A549 (cell line): ENCODE measurements around the gene SORBS1.

Source experiments
- CTCF ChIP-seq: fragments of >200 bp; sonication (Bioruptor Twin); formaldehyde crosslinking; IDR thresholded peaks from 3 replicates; pipeline ENCODE4 v1.5.1; 2016
- EP300 ChIP-seq, 2 experiments: fragments of >200 bp; sonication (Bioruptor Twin); formaldehyde crosslinking; IDR thresholded peaks; 2 replicates in 1 of 2; 3 replicates in 1 of 2; pipeline ENCODE4 v1.6.1; 2016 to 2017
- HMGXB4 ChIP-seq: fragments of 250-450 bp; sonication (Bioruptor Pico); IDR thresholded peaks from 2 replicates; pipeline ENCODE4 v1.5.0; 2021; ENCODE audit warnings: mild to moderate bottlenecking, moderate library complexity, borderline replicate concordance
- JUNB ChIP-seq: fragments of >200 bp; sonication (Bioruptor Twin); formaldehyde crosslinking; IDR thresholded peaks from 2 replicates; pipeline ENCODE4 v1.6.1; 2016
- MAFK ChIP-seq: fragments of 450-650 bp; IDR thresholded peaks from 2 replicates; pipeline ENCODE4 v1.6.1; 2014; ENCODE audit not compliant: partially characterized antibody
- MAZ ChIP-seq: fragments of 150-350 bp; IDR thresholded peaks from 2 replicates; pipeline ENCODE4 v1.6.1; 2014; ENCODE audit warnings: antibody characterized with exemption, low read depth, low read length, borderline replicate concordance
- POLR2A ChIP-seq: IDR thresholded peaks from 2 replicates; pipeline ENCODE4 v1.6.1; 2012; ENCODE audit warnings: mild to moderate bottlenecking, low read length
- REST ChIP-seq: fragments of 200-600 bp; sonication (generic); IDR thresholded peaks from 2 replicates; pipeline ENCODE4 v1.6.1; 2016; ENCODE audit warnings: antibody characterized with exemption, mild to moderate bottlenecking, moderate library complexity
- RFX5 ChIP-seq: fragments of 450-650 bp; IDR thresholded peaks from 2 replicates; pipeline ENCODE4 v1.7.1; 2014; ENCODE audit warnings: antibody characterized with exemption, mild to moderate bottlenecking, moderate library complexity
- RNF2 ChIP-seq: fragments of 200-600 bp; sonication (generic); IDR thresholded peaks from 2 replicates; pipeline ENCODE4 v1.6.1; 2016; ENCODE audit warnings: low read depth, mild to moderate bottlenecking, antibody characterized with exemption, moderate library complexity, borderline replicate concordance
- ZC3H11A ChIP-seq: fragments of 450-650 bp; IDR thresholded peaks from 2 replicates; pipeline ENCODE4 v1.6.1; 2014; ENCODE audit warnings: antibody characterized with exemption, mild to moderate bottlenecking

GRCh38 chr10:95414844-95415485 lies 146.2 kb downstream of the SORBS1 start:
- TF ChIP-seq CTCF (no peak), REST (no peak), JUNB (no peak), ZC3H11A (no peak), HMGXB4 (no peak), MAFK (no peak), POLR2A (no peak), RFX5 (no peak), RNF2 (no peak), MAZ (no peak), EP300 (IDR thresholded peaks at IDR 0.05) (no peak)
